Measurements from ENCODE around the gene TAF1A.
A peak's percentile ranks its signal among the peaks of the same experiment; 100 is the strongest.
"Not testable (repeated sequence)": the region's sequence is repeated elsewhere in the genome, so short reads cannot be mapped to it uniquely, and the experiment has no call there.

The TAF1A gene

GRCh38 chr1:222589462-222590302 is at the start of gene TAF1A:
TSS of gene TAF1A (minus strand) at chr1:222589933.
- peak; percentile 90 for DNase-seq (ENCODE audit: low read depth)

GRCh38 chr1:222634180-222635013 is 44.7 kb upstream of the TAF1A start:
- DNase-seq (ENCODE audit: low read depth): peak; percentile 90

DNA sequence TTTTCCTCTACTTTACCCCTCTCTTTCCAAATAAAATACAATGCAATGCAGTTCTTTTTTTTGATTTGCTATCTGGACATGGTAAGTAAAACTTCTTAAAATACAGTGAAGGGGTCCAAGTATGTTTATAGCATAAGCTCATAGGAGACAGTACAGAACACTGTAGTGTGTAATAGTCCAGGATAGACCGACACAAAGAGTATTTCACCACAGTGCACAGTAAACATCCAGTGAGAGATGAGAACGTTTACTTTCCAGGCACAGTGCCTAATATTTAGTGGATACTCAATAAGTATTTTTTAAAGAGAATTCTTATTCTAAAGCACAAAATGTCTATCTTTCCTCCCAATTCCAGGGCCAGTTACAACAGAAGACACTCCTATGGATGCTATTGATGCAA is 43.0 kb upstream of the TAF1A start:
- DNase-seq (ENCODE audit: low read depth): no peak

DNA sequence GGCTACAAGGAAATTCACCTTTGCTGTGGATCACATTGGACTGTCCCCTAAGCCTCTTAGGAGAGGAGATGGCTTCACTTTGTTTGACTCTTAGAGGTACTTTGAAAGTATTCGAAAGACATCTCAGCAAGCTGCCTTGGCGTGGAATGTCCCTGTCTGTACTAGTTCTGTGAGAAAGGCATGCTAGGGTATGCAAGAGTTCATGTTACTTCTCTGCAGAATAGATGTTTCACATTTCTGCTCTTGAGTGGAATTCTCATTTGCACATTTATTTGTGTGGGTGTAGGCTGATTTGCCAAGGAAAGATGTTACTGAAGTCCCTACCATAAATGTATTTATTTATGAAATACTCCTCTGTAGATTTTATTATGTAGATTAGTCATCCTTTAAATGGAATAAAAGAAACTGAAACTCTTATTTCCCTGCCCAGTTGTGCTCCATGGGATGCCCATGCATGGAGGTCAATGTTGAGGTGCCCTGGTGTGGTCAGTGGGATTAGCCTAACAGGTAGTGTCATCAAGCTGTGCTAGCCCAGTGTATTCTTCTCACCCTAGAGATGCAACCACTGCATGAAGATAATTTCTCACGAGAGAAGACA is 42.0 kb upstream of the TAF1A start:
- DNase-seq (ENCODE audit: low read depth): no peak

DNA sequence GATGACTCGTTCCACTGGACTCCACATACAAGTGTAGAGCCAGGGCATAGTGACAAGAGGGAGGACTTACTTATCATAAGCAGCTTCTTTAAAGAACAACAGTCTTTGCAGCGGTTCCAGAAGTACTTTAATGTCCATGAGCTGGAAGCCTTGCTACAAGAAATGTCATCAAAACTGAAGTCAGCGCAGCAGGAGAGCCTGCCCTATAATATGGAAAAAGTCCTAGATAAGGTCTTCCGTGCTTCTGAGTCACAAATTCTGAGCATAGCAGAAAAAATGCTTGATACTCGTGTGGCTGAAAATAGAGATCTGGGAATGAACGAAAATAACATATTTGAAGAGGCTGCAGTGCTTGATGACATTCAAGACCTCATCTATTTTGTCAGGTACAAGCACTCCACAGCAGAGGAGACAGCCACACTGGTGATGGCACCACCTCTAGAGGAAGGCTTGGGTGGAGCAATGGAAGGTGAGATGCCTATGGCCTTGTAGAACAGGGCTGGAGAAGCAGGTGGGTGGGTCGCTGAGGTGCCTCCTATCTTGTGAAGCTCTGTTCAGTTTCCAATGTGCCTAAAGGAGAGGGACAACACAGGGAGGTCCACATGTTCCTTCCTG is 40.3 kb upstream of the TAF1A start:
- peak; percentile 43 for DNase-seq (ENCODE audit: low read depth)

DNA sequence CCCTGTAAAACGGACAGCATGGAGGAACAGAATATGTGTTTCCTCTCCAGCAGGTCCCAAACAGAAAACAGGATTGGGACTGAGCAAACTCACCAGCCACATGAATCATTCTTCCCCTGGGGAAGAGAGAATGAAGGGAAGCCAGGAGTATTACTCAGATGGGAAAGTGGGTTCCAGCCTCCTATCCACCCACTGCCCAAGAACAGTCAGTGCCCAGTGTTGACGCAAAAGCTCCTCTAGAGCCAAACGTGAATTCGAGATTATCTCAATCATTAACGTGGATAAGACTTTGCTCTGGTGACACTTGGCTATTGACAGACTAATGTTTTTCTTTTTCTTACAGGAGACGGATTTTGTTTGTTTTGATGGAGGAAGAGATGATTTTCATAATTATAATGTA is 37.5 kb upstream of the TAF1A start:
- peak; percentile 82 for DNase-seq (ENCODE audit: low read depth)

DNA sequence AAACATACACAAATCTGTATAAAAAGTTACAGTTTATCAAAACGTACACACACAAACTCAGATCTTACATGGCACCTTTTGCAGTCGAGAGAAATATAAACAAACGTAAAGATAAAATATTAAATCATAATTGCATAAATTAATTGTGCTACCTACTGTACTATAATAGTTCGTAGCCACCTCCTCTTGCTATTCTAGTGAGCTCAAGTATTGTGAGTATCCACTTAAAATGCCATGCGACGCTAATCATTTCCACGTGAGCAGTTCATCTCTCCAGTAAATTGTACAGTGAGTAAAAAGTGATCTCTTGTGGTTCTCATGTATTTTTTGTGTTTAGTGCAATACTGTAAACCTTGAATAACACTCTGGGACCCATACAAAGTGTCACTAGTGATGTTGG is 34.5 kb upstream of the TAF1A start:
- no peak for DNase-seq (ENCODE audit: low read depth)

GRCh38 chr1:222623458-222623857 is 33.7 kb upstream of the TAF1A start:
- DNase-seq (ENCODE audit: low read depth): no peak

GRCh38 chr1:222622765-222623164 is 33.0 kb upstream of the TAF1A start:
- DNase-seq (ENCODE audit: low read depth): no peak

- no peak for DNase-seq (ENCODE audit: low read depth)
These were observed 30.8 kb upstream of the TAF1A start for GRCh38 chr1:222620566-222620965.

DNA sequence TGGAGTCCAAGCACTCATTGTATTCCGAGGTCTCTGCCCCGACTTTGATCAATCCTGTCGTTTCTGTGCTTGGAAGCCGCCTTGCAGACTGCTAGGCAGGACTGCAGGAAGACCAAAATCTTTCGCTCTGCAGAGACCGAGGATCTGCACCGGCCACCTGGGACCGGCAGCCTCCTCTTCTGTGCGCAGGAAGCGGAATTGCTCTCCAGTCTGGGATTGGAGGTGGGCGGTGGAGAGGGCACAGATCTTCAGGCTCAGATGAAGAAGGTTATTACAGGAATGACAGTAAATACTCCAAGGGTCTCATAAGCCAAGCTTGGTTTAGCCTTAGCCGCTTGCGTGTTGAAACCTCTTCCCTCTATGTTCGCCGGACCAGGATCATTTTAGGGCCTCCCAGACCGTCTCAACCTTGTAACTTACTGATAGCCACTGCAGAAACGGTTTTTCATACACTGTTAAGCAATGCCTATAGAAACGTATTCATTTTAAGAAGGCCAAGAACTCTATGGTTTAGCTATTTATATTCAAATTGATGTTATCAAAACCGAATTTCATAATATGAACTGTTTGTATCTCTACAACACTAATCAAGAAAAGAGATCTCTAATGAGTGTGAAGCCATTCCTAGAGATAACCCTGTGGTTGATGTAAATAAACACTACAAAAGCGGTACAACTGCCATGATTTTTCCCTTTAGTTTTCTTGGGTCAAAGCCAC is 29.3 kb upstream of the TAF1A start:
- peak; percentile 51 for DNase-seq (ENCODE audit: low read depth)

DNA sequence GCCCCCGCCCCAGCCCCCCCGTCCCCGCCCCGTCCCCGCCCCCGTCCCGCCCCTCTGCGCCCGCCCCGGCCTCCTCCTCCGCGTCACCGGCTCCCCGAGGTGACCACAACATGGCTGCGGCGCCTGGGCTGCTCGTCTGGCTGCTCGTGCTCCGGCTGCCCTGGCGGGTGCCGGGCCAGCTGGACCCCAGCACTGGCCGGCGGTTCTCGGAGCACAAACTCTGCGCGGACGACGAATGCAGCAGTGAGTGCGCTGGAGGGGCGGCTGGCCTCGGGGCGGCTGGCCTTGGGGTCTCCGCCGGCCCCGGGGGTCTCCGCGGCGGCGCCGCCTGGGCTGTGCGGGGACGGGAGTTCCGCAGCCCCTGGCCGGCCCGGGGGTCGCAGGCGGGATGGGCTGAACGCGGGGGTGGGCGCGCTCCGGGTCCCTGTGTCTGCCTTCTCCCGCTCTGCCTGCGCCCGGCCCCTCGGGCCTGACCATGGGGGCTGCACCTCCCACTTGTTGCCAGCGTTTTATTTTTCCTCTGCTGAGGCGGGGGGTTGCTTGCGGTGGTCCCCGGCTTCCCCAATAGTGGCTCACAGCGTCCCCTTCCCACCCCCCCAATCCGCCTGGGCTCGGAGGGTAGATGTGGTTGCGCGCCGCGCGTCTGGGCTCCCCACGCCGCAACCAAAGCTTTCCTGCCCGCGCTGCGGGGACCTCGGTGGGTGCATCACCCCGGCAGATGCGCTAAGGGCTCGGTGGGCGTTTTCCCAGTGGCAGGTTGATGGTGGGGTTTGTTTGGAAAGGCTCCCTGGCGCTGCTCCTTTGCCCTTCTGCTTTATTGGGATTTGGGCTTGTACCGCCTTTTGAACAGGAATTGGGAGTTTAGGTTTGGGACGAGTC is 28.5 kb upstream of the TAF1A start, which contains the start of gene MIA3:
Gene MIA3 (plus strand): TSS at position 97 of the 879 bp plus-strand sequence. CDS start 14 bp downstream, at position 111.
- peak; percentile 46 for DNase-seq (ENCODE audit: low read depth)

DNA sequence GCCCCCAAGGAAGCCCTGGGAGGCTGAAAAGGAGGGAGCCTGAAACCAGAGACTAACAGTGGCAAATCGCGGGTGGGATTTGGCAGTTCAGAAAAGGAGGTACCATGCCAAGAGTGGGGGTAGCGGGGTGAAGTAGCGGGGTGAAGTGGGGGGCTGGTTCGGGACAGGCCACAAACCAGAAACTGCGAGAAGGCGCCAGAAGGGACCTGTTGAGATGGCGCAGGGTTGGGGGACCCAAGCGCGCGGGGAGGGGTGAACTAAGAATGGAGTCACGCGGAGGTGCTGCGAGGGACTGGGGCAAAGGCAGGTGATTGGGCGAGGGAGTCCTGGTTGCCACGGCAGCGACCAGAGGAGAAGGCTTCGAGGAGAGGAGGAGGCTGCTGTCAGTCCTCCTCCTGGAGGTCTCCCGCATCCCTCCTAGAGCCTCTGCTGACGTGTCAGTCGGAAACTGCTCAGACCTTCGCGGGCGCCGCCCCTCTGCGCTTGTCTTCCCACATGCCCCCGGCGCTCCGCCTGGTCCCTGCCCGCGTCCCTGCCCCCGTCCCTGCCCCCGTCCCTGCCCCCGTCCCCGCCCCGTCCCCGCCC is 27.7 kb upstream of the TAF1A start:
- DNase-seq (ENCODE audit: low read depth): peak; percentile 99

DNA sequence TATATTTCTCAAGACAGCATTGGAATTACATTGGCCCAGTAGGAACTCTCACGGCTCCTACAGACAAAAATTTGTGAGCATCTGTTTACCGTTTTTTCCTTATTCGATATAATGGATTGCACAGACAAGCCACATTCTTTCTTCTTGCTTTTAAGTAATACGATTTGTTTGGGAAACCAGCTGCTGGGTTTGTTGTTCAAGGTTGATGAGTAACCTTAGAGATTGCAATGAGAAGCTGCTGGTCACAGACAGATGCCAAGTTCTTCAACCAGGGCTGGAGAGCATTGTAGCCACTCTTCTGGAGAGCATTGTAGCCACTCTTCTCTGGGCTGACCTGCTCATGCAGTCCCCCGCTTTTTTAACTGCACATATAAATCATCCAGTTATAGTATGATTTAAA is 26.8 kb upstream of the TAF1A start:
- DNase-seq (ENCODE audit: low read depth): peak; percentile 59

DNA sequence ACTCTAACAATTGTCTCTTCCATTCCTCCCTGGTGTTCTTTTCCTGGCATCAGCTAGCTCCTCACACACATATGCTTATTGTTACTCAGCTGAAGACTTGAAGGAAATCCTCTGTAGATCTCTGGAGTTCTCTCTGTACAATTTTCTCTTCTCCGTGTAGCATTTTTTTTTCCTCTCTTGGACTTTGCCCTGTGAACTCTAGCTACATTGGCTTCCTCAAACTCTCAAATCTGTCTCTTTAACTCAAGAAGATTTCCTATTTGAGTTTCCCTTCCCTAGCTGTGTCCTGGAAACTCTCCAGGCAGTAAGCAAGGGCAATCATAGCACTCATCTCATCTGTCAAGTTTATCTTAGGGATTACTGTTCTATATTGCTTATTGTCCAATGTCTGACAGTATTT is 23.9 kb upstream of the TAF1A start:
- DNase-seq (ENCODE audit: low read depth): no peak

- no peak for DNase-seq (ENCODE audit: low read depth)
These were observed 21.0 kb upstream of the TAF1A start for GRCh38 chr1:222610728-222611127.

- DNase-seq (ENCODE audit: low read depth): not testable (repeated sequence)
These were observed 19.4 kb upstream of the TAF1A start for GRCh38 chr1:222609111-222609510.

DNA sequence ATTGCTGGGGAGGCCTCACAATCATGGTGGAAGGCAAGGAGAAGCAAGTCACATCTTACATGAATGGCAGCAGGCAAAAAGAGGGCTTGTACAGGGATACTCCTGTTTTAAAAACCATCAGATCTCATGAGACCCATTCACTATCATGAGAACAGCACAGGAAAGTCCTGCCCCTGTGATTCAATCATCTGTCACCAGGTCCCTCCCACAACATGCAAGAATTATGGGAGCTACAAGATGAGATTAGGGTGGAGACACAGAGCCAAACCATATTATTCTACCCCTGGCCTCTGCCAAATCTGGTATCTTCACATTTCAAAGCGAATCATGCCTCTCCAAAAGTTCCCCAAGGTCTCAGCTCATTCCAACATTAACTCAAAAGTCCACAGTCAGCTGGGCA is 17.0 kb upstream of the TAF1A start:
- no peak for DNase-seq (ENCODE audit: low read depth)

DNA sequence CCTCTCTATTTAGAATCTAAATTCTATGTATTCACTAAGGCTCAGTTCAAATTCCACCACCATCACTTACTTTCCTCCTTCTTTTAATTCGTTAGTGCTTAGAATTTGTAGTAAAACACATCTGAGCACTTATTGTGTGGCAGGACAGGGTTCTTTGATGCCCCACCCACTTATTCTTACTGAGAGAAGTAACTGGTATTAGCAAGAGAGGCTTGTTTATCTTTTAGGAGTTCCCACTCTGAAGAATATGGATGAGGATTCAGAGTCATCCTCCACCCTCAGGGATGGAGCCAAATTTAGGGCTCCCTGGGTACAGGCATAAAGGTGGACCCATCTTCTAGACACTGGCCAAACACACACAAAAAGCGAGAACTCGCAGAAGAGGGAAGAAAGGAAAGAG is 11.5 kb upstream of the TAF1A start:
- DNase-seq (ENCODE audit: low read depth): no peak

- DNase-seq (ENCODE audit: low read depth): no peak
These were observed 10.5 kb upstream of the TAF1A start for GRCh38 chr1:222600281-222600680.
